Measurements from ENCODE around the gene DNAJC16.
"Not testable (repeated sequence)": the region's sequence is repeated elsewhere in the genome, so short reads cannot be mapped to it uniquely, and the experiment has no call there.

Gene DNAJC16

DNA sequence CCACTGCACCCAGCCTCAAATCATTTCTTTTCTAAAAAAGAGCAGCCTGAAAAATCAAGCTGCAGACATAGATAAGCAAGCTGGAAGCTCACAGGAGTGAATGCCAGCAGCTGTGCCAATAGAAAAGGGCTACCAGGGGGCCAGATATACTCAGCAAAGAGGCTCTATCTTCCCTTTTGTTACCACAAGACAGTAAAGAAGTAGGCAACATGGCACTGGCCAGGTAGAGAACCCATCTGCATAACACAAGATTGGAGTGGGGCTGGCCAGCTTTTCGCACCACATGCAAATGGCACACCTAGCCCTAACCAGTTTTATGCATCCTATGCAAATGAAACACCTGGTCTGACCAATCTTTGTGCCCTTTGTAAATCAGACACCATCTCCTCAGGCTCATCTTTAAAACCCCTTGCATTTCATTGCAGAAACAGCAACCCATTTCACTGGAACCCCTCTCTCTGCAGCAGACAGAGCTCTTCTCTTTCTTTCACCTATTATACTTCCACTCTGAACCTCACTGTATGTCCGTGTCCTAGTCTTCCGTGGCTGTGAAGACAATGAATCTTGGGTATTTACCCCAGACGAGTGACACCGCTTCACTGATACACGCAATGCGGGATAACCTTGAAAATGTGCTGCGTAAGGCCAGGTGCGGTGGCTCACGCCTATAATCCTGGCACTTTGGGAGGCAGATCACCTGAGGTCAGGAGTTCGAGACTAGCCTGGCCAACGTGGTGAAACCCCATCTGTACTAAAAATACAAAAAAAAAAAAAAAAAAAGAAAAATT lies 17.8 kb upstream of the DNAJC16 start:
- no peak for FAIRE-seq

DNA sequence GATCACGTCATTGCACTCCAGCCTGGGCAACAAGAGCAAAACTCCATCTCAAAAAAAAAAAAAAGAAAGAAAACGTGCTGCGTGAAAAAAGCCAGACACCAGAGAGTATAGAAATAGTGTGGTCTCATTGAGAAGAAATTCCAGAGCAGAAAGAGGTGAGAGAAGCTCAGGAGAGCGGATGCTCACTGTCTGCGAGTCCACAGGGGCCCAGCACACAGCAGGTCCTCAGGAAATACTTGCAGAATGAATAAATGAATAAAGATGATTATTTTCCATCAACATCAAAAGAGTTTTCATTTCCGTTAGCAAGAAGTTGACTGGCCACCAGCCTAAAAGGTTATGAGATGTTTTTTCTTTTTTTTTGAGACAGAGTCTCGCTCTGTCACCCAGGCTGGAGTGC lies 17.1 kb upstream of the DNAJC16 start:
- FAIRE-seq, result no peak

DNA sequence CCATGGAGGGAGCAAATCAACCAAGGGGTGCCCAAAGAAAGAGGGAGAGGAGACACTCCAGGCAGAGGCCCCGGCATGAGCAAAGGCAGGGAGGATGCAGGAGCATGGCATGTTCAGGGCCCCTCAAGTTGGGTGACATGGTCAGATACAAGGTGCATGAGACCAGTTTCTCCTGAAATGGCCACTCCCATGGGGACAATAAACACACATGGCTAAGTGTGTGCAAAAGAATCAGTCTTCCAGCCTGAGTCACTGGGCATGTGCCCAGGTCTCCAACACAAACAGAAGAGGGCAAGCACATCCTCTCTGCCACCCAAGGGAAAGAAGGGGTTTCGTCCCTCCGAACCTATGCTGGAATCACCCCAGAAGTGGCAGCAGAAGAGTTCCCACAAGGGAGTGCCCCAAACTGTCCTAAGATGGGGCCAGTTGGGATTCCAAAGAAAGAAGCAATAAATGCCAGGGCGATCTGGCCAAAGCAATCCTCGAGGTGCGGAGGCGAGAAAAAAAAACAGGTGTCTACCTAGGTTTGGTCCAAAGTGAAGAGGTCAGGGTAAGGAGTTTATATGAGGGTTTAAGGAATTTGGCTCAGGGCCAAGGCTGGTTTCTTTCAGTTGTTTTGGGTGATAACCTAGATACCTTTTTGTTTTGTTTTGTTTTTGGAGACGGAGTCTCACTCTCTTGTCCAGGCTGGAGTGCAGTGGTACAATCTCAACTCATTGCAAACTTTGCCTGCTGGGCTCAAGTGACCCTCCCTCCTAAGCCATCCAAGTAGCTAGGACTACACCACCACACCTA lies 15.8 kb upstream of the DNAJC16 start:
- FAIRE-seq, result no peak

DNA sequence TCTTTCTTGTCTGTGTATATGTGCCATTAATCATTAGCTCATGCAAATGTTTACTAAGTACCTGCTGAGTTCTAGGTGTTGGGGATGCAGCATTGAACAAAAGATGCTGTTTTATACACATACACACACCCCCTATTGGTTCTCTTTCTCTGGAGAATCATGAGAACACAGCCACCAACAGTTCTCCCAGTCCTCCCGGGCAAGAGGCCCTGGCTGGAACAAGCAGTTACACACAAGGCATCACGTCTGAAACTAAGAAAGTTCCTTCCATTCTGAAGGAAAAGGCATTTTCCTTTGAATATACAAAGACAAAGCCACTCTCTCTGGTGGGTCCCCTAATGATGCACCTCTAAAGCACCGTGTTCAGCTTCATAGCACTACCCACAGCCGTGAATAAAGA lies 13.5 kb upstream of the DNAJC16 start:
- no peak for FAIRE-seq

DNA sequence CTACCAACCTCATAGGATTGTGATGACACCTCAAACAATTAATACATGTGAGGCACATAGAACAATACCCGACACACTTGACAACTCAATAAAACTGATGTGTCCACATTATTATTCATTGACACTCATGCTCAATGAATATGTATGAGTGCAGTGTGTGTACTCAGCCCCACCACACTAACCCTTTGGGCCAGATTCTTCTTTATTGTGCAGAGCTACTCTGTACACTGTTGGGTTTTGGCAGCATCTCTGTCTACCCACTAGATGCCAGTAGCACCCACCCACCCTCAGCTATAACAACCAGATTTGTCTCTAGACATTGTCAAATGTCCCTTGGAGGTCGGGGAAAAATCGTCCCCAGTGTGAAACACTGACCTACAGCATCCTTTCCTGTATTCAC lies 12.7 kb upstream of the DNAJC16 start:
- FAIRE-seq, result no peak

DNA sequence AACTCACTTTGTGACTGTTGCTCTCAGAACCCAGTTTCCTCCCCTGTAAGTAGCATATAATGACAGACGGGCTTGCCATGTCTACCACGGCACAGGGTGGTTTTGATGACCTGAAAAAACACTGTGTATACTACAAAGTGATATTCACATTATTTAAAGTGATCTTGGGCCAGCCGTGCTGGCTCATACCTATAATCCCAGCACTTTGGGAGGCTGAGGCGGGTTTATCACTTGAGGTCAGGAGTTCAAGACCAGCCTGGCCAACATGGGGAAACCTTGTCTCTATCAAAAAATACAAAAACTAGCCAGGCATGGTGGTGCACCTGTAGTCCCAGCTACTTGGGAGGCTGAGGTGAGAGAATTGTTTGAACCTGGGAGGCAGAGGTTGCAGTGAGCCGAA lies 12.1 kb upstream of the DNAJC16 start:
- not testable (repeated sequence) for FAIRE-seq

DNA sequence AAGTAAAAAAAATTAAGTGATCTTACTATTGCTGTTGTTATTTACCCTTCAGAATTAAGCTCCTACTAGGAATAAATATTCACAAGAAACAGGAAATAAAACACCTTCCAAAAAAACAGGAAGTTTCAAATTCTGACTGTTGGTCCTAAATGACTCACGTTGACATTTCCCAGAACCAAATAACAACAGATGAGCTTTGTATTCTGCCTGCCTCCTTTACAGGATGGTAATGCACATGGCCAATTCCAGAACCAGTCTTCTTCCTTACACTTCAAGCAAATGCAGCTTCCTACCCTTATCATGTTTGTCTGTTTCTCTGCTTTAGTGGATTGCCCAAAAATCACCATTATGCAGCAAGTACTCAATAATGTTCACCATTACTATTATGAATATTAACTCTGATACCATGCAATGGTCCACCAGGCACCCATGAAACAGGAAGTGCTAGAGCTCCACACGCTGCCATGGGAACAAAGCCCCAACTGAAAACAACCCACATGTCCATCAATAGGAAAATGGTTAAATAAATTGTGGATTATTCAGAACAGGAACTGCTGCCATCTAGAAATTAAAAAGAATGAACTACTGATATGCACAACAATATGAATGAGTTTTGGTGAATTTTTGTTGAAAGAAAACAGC lies 11.5 kb upstream of the DNAJC16 start:
- FAIRE-seq, result no peak

DNA sequence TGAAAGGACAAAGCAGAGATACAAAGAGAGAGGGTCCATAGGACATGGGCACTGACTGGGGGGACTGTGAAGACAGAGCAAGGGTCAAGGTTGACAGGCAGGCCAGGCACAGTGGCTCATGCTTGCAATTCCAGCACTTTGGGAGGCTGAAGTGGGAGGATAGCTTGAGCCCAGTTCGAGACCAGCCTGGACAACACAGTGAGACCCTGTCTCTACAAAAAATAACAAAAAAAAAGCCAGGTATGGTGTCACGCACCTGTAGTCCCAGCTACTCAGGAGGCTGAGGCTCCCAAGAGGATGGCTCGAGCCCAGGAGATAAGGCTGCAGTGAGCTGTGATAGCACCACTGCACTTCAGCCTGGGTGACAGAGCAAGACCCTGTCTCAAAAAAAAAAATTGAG lies 7.0 kb upstream of the DNAJC16 start:
- FAIRE-seq, result no peak

DNA sequence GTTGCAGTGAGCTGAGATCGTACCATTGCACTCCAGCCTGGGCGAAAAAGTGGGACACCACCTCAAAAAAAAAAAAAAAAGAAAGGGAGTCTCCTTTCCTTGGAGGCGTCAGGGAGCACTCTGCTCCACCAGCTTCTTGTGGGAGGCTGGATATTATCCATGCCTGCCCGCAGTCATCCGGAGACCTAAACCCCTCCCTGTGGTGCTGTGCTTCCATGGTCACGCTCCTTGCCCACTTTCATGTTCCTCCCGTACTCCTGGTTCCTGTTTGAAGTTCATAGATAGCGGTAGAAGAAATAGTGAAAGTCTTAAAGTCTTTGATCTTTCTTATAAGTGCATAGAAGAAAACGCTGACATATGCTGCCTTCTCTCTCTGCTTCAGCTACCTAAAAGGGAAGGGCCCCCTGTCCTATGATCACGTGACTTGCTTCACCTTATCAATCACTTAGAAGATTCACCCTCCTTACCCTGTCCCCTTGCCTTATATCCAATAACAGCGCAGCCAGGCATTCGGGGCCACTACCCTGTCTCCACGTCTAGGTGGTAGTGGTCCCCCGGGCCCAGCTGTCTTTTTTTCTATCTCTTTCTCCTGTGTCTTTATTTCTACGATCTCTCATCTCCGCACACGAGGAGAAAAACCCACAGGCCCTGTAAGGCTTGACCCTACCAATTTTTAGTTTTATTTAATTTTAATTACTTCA lies 5.3 kb upstream of the DNAJC16 start:
- FAIRE-seq, result not testable (repeated sequence)

DNA sequence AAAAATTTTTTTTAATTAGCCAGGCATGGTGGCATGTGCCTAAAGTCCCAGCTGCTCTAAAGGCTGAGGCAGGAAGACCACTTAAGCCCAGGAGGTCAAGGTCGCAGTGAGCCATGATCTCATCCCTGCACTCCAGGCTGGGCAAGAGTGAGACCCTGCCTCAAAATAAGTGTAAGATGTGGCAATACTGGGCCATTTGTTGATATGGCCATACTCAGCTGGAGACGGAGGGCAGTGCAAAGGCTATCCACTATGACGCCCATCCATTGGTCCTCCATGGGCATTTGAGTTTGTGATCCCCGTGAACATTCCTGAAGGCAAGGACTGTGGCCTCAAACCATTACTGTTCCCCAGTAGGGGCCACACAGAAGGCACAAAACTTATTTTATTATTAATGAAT lies 4.1 kb upstream of the DNAJC16 start:
- FAIRE-seq, result no peak

DNA sequence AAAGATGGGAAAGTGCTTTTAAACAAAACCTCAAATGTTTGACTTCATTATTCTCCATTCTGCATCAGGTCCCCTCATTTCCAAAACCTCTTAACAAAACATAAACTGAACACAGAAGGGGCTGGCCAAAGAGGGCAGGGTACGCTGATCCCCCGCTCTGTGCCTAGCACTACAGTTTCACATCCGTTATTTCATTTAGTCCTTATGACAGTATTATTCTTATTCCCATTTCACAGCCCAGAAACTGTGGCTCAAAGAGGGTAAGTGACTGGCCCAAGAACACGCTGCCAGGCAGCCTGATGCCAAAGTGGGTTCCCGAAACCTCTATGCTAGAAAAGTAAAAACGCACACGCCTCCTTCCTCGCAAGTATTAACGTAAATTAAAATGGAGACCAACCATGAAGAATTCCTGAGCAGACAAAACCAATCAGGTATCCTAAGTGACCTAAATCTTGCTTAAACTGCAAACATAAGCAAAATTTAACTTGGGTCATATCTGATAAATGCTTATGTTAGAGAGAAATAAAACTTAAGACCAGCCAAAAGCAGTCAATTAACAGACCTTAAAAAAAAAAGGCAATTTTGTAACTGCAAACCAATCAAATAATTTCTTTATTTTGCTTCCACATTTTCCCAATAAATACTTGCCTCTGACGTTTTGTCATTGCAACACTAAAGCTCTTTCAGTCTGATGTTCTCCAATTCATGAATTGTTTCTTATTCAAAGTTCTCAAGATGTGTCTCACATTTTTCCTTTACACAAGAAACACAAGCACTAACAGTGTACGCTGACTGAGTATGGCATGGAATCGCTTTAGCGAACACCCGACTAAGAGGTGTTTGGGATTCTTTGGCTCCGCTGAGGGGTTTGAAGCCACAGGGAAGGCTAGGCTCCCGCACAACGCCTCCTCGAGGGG lies 3.3 kb upstream of the DNAJC16 start:
- FAIRE-seq, result no peak

DNA sequence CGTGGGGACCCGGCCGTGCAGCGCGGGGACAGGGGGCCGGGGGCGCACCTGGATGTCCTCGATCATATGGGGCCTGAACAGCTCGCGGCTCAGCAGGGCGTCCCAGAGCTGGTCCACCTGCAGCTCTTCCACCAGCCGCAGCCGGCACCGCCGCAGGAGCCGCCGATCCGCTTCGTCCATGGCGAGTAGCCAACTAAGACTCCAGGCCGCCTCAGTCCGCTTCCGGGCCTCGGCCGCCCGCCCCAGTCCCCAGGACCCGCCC lies 2.7 kb upstream of the DNAJC16 start, which contains the start of gene CASP9:
CASP9 (minus strand) TSS at position 195 of the 262 bp plus-strand sequence; CDS start at position 180, 15 bp downstream.
- FAIRE-seq, result no peak

DNA sequence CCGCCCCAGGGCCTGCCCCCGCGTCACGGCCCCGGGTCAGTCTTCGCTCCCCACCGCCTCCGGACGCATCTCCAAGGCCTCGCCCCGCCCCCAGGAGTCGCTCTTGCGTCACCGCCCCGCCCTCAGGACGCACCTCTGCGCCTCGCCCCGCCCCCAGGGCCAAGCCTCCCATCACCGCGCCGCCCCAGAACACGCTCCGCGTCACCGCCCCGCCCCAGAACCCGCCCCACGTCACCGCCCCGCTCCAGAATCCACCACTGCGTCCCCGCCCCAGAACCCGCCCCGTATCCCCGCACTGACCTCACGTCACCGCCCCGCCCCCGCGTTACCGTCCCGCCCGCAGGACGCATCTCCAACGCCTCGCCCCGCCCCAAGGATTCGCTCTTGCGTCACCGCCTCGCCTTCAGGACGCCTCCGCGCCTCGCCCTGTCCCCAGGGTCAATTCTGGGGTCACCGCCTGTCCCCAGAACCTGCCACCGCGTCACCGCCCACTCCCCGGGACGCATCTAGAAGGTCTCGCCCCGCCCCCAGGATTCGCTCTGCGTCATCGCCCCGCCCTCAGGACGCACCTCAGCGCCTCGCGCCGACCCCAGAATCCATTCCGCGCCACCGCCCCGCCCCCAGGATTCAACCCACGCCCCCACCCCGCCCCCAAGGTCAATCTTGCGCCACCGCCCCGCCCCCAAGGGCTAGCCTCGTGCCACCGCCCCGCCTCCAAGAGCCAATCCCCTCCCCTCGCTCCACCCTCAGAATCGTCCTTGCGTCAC lies 2.2 kb upstream of the DNAJC16 start:
- no peak for FAIRE-seq

DNA sequence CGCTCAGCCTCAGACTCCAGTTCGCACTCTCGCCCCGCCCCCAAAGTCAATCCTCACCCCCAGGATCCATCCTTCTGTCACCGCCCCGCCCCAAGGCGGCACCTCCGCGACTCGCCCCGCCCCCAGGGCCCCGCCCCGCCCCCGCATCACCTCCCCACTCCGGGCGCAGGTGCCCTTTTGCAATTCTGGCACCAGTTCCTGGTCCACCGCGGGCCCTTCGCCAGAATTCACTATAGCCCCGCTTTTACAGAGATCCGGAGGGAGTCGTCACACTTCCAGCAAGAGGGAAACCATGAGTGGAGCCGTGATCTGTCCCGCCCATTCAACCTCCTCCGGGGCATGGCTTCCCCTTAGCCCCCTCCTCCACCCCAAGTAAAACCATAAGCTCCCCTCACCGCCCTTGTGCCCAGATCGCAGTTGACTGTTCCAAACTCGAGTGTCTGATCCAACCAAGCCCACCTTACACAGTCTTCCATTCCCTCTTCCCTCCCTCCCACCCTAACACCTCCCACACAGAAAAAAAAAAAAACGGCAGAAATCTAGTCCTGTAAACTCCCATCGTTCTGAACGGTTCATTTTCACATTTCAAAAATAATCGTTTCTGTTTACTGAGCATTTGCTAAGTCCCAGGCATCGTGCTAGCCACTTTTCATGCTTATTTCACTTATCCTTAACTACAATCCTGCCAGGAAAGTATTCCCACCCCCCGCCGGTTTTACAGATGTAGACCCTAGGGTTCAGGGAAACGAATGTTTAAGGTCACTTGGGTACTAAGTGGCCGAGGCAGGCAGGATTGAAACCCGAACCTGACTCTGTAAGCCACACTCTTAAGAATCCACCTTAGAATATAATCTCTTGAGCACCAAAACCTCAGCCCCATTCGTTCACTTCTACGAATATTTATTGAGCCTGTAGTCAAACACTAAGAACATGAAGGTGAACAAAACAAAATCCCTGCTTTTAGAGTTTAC lies 1.3 kb upstream of the DNAJC16 start:
- no peak for FAIRE-seq

DNA sequence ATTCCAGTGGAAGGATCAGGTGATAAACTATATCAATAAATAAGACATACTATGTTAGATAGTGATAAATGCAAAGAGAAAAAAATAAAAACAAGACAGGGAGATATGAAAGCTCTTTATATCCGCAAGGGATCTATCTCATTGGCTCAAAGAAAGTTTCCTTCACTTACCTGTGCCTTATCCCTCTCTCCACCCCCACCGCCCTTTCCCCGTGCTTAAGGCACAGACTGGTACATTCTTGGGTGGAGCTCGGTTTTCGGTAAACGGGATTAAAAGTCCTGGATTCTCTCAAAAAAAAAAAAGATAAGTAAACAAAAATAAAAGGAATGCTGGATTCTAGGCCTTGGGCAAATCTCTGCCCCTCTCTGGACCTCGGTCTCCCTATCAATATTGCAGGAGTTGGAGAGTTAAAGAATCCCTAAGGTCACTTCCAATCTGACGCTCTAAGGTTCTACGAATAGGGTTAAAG lies 593 bp upstream of the DNAJC16 start:
- FAIRE-seq, result no peak

DNA sequence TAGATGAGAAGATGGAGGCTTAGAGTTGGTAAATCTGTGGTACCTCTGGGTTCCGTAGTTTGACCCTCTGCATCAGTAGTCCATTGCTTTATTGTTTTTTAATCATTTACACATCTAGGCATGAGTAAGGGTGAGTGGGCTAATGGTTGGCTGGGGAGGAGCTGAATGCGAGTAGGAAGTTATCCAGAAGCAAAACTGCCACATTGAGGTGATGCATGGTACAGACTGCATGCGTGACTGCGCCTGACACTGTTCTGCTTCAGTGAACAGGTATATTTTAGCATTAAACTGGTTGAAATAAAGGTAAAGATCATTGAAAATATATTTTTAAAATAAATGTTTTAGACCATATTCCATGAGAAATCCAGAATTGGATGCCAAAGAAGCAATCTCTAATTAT lies 4.4 kb downstream of the DNAJC16 start:
- FAIRE-seq, result no peak

DNA sequence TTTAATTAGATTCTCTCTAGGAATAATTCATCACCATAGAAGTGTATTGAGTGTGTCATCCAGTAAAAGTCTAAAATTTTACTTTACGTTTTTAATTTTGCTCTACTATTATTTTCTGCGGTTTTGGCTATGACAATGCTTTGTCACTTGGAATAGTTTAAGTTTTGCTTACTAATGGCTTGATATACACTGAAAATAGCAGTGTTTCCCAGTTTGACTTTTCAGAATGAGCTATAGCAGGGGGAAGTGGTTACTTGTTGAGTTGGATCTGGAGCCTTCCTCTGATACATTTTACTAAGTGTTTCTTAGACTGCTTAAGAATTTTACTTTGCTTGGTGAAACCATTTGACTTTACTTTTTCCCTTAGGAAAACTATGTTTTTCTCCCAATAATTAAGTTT lies 5.0 kb downstream of the DNAJC16 start:
- no peak for FAIRE-seq

DNA sequence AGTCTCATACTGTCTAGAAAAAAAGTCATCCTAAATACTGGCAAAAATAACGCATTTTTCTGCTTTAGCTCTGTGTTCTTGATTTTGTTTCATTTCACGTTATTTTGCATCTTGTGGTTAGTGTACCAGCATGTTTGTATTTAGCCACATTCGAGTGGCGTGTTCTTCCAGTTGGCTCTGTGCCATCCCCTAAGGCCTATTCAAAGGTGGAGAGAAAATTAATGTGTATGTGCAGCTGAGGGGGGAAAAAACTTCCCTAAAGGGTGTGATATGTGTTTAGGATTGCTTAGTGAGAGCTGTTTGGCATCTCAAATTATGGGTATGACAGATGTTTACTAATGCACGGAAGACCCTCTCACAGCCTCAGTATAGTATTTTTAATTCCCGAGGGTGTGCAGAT lies 12.1 kb downstream of the DNAJC16 start:
- no peak for FAIRE-seq

DNA sequence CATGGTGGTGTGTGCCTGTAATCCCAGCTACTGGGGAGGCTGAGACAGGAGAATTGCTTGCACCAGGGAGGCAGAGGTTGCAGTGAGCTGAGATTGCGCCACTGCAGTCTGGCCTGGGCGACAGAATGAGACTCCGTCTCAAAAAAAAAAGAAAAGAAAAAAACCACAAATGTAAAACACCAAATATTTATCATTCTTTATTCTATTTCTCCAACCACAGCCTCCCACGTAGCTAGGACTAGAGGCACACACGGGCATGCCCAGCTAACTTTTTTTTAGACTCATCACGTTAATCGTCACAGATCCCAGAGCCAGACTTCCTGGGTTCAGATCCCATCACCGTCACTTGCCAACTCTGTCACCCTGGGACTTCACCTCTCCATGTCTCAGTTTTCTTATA lies 13.5 kb downstream of the DNAJC16 start:
- no peak for FAIRE-seq

DNA sequence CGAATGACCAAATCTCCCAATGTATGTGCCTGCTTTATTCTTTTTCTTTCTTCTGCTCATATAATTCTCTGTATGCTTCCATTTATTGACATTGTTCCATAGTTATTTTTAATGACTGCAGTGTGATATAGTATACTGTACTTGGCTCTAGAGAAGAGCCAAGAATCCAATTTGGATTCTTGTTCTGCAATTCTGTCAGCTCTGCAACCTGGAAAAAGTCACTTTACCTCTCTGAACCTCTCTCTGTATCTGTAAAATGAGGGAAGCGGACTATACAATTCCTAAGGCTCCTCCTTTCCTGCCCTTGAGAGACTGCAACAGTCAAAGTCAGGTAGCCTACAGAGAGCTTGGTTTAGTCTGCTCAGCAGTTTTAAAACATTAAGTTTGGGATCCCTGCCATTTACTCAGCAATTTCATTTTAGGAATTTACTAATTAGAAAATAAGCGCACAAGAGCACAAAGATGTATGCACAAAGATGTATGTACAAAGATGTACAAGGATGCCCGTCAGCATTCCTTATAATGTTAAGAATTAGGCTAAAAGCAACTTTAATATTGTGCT lies 14.7 kb downstream of the DNAJC16 start:
- FAIRE-seq, result no peak
